Measurements from ENCODE around the gene KCNA4.
"Not testable (repeated sequence)": the region's sequence is repeated elsewhere in the genome, so short reads cannot be mapped to it uniquely, and the experiment has no call there.

Gene KCNA4

DNA sequence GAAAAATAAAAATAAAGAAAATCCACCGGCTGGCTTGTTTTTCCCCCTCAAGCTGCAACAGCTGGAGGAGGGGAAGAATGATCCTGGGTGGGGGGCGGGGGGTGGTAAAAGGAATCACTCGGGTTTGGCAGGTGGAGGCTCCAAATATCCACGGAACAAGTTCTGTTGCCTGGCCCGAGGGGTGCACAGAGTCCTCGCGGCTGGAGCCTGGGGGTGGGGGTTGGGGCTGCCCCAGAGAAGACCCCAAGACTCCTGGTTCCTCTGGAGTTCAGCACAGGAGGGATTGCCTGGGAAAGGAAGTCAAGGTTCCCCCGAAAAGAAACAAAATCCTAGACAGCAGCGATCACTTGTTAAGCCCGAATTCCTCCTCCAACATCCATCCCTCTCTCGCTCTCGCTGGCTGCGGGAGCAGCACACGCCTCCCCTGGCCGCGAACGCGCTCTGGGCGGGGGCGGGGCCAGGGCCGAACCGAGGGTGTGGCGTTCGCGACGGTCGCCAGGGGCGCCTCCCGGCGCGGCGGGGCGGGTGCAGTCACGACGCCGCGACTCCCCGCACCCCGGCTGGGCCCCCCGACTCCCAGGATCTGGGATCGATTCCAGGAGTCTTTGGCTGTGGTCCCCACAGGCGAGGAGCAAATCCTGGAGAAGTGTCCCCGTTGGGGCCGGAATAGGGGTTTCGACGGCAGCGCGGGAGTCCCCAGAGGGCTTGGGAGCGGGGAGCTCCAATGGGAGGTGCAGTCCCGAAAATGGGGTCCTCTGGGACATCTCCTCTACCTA lies at the start of gene KCNA4:
Gene KCNA4 (minus strand): TSS at position 443 of the 776 bp plus-strand sequence. CDS start 4,352 bp downstream, outside the sequence.
- DNase-seq (ENCODE audit: low read depth, low spot score) = no peak

DNA sequence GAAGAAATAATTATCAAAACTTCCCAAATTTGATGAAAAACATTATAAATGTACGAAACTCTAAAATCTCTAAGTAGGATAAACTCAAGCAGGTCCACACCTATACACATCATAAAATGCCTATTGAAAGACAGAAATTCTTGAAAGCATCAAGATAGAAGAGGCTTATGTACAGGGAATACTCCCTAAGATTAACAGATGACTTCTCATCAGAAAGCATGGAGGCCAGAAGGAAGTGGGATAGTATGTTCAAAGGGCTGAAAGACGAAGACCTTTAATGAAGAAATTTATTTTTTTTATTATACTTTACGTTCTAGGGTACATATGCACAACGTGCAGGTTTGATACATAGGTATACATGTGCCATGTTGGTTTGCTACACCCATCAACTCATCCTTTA lies 45.3 kb upstream of the KCNA4 start:
- no peak for DNase-seq (ENCODE audit: low read depth, low spot score)

GRCh38 chr11:30059172-30059815 lies 42.5 kb upstream of the KCNA4 start:
- no peak for DNase-seq (ENCODE audit: low read depth, low spot score)

- DNase-seq (ENCODE audit: low read depth, low spot score) = no peak
Observed at GRCh38 chr11:30049214-30049613, 32.4 kb upstream of the KCNA4 start.

DNA sequence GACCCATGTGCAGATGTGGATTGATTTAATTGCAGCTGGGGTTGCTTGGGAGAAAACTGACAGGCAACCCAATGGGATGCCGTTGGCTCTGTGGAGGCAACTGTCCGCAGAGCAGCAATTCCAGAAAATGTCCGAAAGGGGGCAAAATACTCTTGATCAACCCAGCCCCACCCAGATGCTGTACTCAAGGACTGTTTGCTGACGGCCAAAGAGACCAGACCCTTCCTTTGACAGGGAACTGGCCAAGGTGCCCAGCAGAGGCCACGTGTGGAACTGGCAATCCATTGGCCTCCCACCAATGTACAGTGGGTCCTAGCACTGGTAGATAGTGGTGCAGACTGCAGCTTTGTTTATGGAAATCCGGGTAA lies 29.7 kb upstream of the KCNA4 start:
- DNase-seq (ENCODE audit: low read depth, low spot score) = no peak

- DNase-seq (ENCODE audit: low read depth, low spot score) = no peak
Observed at GRCh38 chr11:30045921-30046577, 29.2 kb upstream of the KCNA4 start.

DNA sequence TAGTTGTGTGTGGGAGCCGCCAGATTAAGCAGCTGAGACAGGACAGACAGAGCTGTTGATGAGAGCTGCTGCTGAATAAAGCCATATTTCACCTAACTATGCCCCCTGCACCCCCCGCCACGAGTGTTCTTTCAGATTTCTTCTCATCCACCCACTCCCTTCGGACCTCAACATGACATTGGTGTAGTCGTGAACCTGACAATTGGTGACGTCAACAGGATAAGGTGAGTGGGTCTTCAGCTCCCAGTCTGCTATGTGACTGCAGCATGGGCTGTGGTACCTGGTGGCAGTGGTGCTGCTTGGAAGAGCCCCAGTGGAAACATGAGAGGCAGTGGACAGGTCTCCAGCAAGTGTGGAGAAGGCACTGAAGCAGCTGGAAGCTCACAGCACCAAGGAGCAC lies 28.3 kb upstream of the KCNA4 start:
- no peak for DNase-seq (ENCODE audit: low read depth, low spot score)

DNA sequence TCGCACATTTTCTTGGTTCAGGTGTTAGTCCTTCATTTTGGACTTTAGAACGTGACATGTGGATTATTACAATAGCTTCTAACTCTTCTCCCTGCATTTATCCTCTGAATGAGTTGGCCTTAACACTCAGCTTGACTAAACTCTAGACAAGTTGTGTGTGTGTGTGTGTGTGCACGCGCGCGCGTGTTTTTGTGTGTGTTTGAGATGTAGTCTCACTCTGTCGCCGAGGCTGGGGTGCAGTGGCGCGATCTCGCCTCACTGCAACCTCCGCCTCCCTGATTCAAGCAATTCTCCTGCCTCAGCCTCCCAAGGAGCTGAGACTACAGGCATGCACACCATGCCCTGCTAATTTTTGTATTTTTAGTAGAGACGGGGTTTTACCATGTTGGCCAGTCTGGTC lies 24.3 kb upstream of the KCNA4 start:
- no peak for DNase-seq (ENCODE audit: low read depth, low spot score)

DNA sequence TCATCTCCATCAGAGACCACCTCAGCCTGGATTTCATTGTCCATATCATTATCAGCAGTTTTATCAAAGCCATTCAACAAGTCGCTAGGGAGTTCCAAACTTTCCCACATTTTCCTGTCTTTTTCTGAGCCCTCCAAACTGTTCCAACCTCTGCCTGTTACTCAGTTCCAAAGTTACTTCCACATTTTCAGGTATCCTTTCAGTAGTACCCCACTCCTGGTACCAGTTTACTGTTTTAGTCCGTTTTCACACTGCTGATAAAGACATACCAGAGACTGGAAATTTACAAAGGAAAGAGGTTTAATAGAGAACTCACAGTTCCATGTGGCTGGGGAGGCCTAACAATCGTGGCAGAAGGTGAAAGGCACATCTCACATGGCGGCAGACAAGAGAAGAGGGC lies 17.9 kb upstream of the KCNA4 start:
- DNase-seq (ENCODE audit: low read depth, low spot score) = not testable (repeated sequence)

- not testable (repeated sequence) for DNase-seq (ENCODE audit: low read depth, low spot score)
Observed at GRCh38 chr11:30034166-30034565, 17.3 kb upstream of the KCNA4 start.

DNA sequence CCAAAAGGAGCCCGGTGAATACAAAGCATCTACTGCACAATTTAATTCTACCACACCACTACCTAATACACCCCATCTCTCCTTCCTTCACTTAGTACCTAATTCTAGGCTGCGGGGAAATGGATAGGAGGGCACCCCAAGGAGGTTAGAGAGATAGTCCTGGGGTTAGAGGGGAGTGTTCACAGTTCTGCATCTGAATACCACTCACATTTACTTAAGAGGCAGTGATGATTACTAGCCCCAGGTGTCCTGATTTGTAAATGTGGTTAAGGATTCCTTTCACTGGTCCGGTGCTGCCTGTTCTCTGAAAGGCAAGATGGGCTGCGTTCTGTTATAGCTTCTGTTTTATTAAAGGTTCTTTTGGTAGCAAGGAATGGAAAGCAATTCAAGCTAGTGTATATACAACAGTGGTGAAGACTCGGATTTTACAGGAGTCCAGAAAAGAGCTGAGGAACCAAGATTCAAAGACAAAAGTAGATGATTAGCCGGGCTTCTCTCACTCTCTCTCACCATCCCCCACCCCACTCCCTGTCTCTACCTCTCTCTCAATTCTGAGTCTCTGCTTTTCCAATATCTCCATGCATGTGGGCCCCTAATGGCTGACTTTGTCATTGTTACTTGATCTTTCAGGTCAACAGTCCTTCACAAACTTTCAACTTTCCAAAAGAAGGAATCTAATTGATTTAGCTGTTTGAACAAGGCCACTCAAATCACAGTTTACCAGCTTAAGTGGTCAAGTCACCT lies 8.7 kb upstream of the KCNA4 start:
- no peak for DNase-seq (ENCODE audit: low read depth, low spot score)

- no peak for DNase-seq (ENCODE audit: low read depth, low spot score)
Observed at GRCh38 chr11:30023074-30023473, 6.2 kb upstream of the KCNA4 start.

DNA sequence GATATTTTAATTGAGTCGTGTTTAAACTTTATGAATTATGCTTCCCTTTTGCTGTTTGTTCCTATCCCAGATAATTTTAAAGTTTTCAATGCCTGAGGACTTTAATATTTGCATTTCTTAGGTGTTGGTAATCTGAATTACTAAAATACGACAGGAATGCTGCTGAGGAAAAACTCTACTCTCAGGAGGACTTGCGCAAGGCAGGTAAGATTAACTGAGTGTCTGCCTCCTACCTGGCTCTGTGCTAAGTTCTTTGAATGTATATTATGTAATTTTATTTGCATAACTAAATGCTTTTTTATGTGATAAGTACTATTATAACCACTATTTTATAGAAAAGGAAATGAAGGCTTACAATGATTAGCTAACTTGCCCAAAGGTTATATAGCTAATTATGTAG lies 2.7 kb upstream of the KCNA4 start:
- DNase-seq (ENCODE audit: low read depth, low spot score) = no peak

DNA sequence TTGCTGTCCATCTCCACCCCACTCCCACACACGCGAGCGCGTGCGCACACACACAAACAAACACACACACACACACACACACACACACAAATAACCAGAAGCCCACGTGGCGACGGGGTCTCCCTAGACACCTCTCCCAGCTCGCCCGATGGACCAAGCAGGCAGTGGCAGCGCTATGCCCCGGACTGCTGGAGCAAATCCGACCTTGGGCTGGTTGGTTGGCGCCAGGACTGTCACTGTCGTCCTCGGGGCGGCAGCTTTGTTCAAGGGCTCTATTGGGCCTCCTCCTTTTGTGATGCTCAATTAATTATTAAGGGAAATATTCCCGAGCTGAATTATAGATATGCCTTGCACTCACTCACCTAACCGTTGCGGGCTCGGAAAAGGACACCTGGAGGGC lies 1.7 kb upstream of the KCNA4 start:
- no peak for DNase-seq (ENCODE audit: low read depth, low spot score)

DNA sequence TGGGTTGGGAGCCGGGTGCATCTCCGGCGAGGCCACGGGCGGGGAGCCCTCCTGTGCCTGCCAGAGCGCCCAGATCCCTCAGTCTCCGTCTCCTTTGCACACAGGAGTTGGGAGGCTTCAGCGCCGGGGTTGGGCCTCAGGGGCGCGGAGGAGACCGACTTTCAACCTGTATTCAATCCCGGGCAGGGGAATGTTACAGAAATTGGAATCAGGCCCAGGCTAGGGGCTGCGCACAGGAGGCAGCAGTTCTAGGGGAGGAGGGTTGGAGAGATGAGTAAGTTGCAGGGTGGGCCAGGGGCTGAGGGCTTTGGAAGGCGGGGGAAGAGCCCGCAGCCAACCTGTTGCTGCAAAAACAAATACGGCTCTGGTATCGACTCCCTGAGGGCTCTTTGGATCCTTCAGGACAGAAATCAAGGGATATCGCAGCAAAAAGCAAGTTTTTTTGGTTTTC lies 640 bp upstream of the KCNA4 start:
- no peak for DNase-seq (ENCODE audit: low read depth, low spot score)

- DNase-seq (ENCODE audit: low read depth, low spot score) = no peak
Observed at GRCh38 chr11:30015725-30016412, 961 bp downstream of the KCNA4 start.

DNA sequence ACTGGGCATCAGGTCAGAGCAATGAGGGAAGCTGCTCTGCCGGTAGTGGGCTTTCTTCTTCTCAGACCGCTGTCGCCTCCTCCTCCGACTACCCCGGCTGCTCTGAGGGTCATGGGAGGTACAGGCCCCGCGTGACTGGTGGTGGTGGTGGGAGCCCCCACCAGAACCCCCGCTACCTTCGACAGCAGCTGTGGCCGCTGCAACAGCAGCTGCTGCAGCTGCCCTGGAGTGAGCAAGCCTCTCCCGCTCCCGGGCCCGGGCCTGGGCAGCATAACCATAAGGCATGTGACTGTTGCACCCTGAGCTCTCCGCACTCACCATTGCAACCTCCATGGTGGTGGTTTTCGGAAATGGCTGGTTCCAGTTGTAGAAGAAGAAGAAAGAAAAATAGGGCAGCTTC lies 4.5 kb downstream of the KCNA4 start:
- DNase-seq (ENCODE audit: low read depth, low spot score) = no peak

GRCh38 chr11:30009060-30009459 lies 7.8 kb downstream of the KCNA4 start:
- DNase-seq (ENCODE audit: low read depth, low spot score) = no peak

GRCh38 chr11:30006876-30007275 lies 10.0 kb downstream of the KCNA4 start:
- DNase-seq (ENCODE audit: low read depth, low spot score) = no peak

- DNase-seq (ENCODE audit: low read depth, low spot score) = no peak
Observed at GRCh38 chr11:30002157-30002785, 14.6 kb downstream of the KCNA4 start.

Data from brain pericyte (primary cell).